SKM-1 treated with dmso at 0.1 percent for 144 hours (cell line): Measurements from ENCODE around the gene PTPN22.

ENCODE experiments used
- DNase-seq: peaks from one replicate; lab custom pipeline; 2025; ENCODE audit not compliant: unreplicated experiment; lab: John Stamatoyannopoulos, UW

PTPN22 gene

DNA sequence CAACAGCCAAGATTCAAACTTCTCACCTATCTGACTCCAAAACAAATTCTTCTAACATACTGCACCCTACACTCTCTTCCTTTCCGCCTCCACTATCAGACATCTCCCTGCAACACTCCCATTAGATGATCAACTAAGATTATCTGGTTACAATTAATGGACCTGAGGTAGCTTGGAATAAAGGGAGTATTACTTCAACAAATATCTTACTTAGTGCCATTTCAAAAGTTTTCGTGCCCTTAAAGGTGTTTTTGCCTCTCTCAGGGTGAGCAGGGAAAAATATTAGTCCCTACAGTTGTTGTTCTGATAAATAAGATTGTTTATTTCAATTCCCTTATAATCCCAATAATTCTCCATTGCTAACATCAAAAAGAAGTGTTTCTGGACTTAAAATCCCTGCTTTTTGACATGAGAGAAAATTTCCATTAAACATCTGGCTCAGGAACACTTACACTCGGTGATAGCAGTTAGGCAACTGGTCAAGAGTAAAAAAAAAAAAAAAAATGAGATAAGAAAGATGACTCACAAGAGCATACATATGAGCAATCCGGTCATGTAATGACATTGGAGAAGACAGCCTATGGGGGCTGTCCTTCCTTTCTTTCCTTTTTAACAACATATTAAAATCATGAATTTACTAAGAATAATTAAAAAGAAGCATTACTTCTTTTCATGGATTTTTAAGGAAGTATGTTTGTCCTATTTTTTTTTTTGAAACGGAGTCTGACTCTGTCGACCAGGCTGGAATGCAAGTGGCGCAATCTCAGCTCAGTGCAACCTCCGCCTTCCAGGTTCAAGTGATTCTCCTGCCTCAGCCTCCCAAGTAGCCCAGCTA, 66.9 kb downstream of the PTPN22 start:
- no peak for DNase-seq

DNA sequence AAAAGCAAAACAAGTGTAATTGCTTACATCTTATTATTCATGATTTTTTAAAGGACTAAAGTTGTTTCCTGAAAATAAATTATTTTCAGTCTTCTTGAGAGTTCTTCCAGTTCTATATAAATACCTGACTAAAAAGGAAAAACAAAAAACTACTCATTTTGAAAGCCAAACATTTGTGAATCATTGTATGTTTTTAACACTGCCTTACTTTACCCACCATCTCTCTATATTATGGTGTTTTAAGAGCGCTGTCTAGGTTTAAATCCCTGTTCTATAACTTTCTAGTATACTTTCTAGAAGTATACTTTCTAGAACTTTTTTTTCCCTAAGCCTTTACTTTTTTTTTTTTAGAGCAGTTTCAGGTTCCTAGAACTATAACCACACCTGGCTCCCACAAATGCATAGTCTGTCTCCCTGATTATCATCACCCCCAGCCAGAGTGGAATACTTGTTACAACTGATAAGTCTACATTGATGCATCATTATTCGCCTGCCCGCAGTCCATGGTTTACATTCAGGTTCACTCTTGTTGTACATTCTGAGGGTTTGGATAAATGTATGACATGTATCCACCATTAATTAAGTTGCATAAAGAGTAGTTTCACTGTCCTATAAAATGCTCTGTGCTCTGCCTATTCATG, 69.0 kb downstream of the PTPN22 start:
- no peak for DNase-seq

DNA sequence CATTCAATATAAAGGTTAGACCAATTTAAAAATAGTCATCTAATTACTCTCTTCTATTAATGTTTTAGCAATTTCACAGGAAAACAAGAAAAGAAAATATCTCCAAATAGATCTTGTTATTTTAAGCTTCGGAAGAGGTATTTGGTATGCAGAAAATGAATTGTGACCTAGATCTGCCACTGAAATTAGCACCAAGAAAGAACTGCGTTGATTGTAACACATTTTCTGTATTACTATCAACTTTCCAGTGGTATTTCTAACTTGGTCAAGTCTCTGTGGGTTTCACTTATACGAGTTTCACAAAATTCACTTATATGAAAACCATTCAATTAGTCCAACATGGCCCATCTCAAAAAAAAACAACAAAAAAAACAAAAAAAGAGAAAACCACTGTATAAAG, 71.0 kb downstream of the PTPN22 start:
- DNase-seq, result no peak

DNA sequence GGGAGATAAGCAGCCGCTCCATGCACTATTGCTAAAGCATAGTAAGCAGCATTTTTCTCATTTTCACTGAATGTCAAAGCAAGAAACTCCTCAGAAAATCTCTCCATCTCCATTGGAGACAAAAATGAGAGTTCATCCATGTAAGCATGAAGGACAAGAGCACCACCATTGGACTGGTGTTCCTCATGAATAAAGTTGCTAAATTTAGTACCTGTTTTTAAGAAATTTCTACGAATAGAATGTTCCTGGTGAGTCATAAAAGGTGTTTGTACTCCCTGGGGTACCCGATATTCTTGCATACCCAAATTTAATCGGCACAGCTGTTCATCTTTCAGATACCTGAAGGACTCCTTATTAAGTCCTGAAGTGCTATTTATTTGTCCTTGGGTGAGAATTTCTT, 74.0 kb downstream of the PTPN22 start:
- DNase-seq, result no peak

DNA sequence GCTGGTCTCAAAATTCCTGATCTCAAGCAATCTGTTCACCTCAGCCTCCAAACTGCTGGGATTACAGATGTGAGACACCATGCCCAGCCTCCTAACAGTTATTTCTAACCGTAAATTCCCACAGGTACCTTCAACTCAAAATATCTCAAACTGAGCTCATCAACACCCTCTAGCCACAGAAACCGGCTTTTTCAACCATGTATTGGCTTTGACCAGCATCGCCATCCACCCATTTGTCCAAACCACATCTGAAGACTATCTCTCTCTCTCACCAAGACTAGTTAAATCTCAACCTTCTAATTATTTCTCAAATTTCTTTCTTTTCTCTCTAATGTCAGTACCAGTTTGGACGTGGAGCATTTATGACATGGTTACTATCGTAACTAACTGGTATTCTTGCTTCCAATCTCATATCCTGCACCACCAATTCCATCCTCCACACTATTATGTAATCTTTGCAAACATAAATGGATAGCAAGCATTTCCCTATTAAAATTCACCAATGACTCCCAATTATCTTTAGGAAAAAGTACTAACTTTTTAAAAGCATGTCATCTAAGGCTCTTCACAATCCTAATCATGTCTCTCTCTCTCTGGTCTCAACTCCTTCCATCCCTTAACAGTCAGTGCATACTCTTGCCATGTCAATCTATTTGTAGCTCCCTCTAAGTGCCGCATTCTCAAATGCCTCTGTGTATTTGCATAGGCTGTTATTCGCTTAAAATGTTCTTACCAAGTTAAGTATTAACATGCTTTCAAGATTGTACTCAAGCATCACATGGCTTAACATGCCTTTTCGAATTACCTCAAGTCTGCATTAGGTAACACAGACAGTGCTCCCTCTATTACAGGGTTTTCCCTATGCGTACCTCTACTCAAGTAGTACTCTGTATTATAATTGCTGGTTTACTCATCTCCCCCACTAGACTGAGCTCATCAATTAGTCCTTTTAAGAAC, 77.4 kb downstream of the PTPN22 start:
- DNase-seq, result no peak

DNA sequence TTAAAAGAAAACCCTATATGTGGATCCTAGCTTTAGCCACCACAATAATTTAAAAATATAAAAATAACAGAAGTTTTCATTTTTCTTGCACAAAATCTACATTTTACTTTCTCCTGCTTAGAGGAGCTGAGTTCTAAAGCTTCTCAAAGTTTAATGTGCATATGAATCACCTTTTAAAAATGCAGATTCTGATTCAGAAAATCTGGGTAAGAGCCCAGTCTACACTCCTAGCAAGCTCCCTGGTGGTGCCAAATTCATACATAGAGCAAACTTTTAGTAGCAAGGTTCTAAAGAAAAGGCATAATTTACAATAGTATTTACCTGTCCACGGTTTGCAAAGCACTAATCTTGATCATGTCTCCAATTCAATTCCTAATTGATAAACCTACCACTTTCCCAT, 78.5 kb downstream of the PTPN22 start:
- no peak for DNase-seq

DNA sequence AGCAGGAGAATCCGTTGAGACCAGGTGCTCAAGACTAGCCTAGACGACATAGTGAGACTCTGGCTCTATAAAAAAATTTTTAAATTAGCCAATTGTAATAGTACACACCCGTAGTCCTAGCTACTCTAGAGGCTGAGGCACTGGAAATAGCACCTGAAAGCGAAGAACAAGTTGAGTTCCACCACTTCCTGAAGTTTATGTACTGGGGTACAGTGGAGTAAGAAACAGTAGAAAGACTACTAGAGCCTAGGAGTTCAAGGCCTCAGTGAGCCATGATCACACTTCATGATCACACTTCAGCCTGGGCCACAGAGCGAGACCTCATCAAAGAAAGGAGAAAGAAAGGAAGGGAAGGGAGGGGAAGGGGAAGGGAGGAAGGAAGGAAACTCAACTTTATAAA, 79.0 kb downstream of the PTPN22 start:
- no peak for DNase-seq

DNA sequence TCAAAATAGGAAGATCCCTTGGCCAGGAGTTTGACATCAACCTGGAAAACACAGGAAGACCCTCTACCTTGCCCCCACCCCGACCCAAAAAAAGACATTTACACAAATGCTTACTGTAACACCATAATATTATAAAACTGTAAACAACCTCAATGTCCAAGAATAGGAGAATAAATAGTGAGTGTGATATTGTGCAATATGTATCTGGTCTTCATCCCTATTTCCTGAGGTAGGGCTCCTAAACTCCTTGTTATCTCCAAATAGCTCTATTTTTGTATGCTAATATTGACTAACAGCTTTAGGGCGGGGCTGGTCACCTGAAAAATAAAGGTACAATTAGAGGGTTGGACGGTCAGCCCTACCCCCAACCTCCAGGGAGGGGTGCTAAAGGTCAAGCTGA, 82.7 kb downstream of the PTPN22 start:
- no peak for DNase-seq

DNA sequence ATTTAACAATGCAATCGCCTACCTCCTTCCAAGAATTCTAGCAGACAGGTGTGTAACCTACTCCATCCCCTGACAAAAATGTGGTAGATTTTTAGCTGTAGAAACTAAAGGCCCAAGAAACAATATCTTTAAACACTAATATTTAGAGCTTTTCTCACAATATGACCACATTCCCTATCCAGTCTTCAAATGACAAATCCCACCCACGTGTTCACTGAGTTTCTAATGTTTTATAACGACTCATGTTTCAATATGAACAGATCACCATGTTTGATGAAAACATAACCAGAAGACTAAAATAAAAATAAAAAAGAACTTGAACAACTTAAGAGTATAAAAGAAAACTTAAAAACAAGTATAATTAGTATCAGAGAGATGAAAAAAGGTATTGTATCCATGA, 83.8 kb downstream of the PTPN22 start:
- DNase-seq, result no peak

DNA sequence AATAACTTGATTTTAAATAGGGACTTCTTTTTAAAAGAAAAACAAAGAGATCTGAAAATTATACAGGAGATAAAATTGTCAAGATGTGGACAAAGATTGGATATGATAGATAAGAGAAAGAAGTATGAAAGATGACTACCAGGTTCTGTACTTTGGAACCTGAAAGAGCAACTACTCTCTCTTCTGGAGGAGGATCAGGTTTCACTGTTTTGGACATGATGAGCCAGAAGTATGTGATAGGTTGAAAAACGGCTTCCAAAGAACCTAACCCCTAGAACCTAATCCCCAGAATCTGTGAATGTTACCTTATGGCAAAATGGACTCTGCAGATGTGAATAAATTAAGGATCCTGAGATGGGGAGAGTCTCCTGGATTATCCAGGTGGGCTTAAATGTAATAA, 85.4 kb downstream of the PTPN22 start:
- DNase-seq, result no peak

DNA sequence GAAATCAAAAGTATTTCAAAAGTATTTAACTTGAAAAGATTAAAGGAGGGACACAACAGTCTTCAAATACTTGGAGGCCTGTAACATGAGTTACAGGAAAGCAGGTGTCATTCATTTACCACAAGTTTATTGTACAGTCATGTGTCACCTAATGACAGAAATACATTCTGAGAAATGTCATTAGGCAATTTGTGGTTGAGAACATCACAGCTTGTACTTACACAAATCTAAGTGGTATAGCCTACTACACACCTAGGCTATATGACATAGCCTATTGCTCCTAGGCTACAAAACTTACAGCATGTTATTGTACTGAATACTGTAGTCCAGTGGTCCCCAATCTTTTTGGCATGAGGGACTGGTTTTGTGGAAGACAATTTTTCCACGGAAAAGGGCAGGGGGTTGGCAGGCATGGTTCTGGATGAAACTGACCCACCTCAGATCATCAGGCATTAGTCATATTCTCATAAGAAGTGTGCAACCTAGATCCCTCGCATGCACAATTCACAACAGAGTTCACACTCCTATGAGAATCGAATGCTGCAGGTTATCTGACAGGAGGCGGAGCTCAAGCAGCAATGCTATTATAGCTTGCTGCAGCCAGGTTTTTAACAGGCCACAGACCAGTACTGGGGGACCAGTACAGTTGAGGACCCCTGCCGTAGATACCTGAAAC, 87.3 kb downstream of the PTPN22 start:
- DNase-seq, result no peak

DNA sequence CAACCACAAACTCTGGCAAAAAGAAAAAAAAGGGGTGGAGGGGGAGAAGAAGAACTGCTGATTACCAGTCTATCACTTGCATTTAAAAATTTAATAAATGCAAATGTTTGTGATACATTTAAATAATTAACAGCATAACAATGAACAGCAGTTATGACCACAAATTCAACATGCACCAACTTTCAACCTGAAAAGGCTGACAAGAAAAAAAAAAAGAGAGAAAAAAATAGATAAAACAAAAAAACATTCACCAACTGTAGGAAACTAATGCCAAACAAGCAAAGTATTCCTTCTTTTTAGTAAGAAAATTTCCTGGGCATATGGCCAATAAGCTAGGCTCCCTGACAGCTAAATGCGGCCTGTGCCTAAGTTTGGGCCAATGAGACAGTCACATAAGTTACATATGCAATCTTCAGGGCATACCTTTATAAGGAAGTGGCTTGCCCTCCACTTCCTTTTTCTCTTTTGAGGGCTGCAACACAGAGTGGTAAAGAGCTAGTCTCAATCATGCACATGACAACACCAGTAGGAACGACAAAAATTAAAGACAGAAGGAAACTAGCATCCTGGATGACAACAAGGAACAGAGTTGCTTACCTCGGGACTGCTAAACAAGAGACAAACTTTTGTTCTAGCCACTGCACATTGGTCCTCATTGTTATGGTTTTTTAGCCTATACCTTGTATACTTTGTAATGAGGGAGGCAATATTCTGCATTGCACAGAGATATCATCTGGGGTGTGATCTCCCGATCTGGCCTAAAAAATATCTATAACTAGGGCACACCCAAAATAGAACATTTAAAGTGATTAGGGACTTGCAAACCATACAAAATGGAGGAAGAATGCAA, 88.0 kb downstream of the PTPN22 start:
- DNase-seq, result peak; percentile 92

DNA sequence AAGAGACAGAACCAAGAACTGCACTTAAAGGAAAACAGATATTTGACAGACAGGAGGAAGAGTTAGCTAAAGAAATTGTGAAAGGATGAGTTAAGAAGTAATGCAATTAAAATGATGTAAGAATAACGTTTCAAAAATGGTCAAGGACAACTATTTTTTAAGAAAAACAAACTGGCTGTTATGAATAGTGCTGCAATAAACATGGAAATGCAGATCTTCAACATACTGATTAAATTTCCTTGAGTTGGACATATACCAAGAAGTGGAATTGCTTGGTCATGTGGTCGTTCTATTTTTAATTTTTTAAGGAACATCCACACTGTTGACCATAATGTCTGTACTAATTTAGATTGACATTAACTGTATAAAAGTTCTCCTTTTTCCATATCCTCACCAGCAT, 89.1 kb downstream of the PTPN22 start:
- no peak for DNase-seq

DNA sequence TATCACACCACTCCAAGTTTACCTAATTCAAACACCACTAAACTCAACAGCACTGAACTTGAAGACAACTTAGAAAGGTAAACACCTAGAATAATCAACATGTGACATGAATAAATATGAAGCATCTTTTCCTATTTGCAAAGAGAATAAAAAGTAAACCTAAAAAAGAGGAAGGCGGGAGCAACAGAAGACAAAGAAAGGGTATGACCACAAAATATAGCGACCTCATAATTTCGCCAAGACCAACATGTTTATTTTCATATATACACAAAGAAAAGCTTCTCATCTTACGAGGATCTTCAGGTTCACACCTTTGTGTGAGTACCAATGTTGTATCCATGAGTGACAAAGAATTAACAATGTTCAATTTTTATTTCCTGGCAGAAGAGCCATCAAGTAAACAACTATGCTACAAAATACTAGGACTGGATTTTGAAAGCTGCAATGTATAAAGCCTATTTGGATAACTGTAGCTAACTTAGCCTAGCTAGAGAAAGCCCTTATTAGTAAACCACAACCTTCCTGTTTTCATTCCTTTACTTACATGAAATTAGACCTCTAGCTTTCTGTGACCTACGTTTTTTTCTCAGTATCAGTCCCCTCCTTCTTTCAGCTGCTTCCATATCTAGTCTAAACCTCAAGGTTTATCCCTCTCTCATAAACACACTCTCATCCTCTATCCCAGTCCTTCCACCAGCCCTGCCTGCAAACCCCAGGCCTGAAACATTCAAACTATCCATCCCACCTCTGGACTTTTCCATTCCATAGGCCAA, 91.0 kb downstream of the PTPN22 start:
- no peak for DNase-seq

DNA sequence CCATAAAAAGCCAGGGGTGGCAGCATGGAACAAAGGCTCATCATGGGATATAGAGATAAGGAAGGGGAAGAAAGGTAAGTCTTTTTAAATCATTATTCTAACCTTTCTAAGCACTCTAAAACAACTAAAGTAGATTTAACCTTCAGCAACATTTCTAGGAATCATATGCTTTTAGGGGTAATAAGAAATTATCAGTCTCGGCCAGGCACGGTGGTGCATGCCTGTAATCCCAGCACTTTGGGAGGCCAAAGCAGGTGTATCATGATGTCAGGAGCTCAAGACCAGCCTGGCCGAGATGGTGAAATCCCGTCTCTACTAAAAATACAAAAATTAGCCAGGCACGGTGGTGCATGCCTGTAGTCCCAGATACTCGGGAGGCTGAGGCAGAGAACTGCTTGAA, 92.0 kb downstream of the PTPN22 start:
- no peak for DNase-seq

DNA sequence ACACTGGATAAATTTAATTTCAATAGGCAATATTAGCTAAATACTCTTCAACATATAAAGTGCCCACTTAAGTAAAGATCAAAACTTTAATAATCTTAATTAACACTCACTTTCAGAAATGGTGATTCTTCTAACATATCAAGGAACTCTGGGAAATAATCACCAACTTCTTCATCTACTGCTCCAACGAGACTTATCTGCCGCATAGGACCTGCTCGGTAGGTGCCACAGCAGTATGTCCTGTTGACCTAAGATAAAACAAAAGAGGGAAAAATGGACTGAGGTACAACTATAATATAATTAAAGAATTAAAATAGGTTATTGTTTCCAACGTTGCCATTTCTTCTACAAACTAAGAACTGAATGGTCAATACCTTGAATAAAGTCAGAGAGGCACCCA, 94.0 kb downstream of the PTPN22 start:
- no peak for DNase-seq

DNA sequence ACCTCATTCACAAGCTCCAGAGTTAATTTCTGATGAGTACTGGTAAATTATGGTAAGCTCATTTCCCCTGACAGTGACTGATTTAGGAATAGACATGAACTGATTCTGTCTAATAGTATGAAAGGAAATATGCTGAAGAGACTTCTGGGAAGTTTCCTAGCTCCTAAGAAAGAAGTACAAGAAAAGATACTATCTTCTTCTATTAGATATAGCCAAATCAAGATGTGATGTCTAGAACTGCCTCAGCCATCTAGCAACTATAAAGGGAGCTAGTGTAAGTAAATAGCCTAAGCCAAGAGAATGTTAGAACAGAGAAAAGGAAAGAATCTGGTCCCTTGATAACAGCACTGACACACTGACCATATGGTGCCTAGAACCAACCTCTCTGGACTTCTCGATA, 101.5 kb downstream of the PTPN22 start:
- DNase-seq, result no peak

DNA sequence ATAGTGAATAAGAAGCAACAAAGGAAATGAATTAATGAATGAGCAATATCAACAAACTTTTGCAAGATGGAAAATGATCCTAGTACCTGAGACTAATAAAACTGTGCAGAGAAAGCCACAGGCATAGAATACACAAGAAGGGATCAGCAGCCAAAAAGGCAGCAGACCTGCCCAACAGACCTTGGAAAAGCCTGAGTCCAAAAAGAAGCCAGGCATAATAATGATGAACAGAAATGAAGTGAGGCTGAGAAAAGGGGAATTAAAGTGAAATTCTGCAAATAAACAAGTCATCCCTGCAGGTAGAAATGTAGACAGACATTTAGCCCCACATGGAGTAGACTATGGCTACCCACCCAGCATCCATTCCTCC, 101.9 kb downstream of the PTPN22 start:
- no peak for DNase-seq

DNA sequence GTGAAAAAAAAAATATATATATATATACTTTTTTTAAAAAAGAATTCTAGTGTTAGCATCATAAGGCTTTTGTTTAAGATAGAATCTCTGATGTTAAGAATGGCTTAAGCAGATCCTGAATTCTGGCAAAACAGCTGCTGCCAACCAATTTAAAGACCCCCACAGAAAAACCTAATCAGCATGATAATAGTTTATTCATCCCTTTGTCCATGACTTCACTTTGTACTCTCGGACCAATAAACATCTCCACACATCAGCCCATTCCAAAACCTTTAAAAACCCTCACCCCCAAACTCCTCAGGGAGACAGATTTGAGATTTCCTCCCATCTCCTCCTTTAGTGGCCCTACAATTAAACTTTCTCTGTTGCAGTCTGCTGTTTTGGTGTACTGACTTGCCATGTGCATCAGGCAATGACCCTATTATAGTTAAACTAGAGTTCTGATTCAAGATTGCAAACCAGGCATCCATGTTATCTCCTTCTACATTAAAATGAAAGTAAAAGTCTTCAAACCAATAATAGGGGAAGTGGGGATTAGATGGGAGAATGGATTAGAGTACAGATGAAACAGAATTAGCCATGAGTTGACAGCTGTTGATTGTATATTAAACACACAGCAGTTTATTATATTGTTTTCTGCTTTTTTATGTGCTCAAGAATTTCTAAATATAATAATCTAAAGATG, 102.5 kb downstream of the PTPN22 start:
- no peak for DNase-seq
